Thyroid gland (tissue), 4 donors: ENCODE results near the gene FBXO24. TPM values are rescaled to one million over a fixed set of nuclear protein-coding genes. Genes with fewer than 3 reads are reported as not detected.
A peak's percentile ranks its signal among the peaks of the same experiment; 100 is the strongest.
"Not testable (repeated sequence)": the region's sequence is repeated elsewhere in the genome, so short reads cannot be mapped to it uniquely, and the experiment has no call there.

Experiments used
- DNase-seq, 2 donors: peaks; one replicate each; pipeline ENCODE4 v3.0.0-alpha.2; 2019
- H3K27ac ChIP-seq, 3 donors: fragments of 200-600 bp; sonication (generic); 1 replicate in 2 of 3; 2 replicates in 1 of 3; pipeline ENCODE4 v1.5.1; 2016 to 2019; ENCODE audit warnings: mild to moderate bottlenecking in 1 of 3, moderate library complexity in 1 of 3
- H3K27me3 ChIP-seq: fragments of 200-600 bp; sonication (generic); one replicate; pipeline ENCODE4 v1.5.1; 2019
- H3K36me3 ChIP-seq, 2 donors: fragments of 200-600 bp; sonication (generic); one replicate each; pipeline ENCODE4 v1.5.1; 2016 to 2019
- H3K4me1 ChIP-seq, 2 donors: fragments of 200-600 bp; sonication (generic); one replicate each; pipeline ENCODE4 v1.5.1; 2017 to 2019
- H3K4me3 ChIP-seq, 3 donors: fragments of 200-600 bp; sonication (generic); replicated peaks in 1 of 3; 1 replicate in 2 of 3; 2 replicates in 1 of 3; pipeline ENCODE4 v1.5.1; 2016; ENCODE audit warnings: mild to moderate bottlenecking in 1 of 3
- H3K9me3 ChIP-seq: fragments of 200-600 bp; sonication (generic); one replicate; pipeline ENCODE4 v1.5.1; 2017
- CTCF ChIP-seq, 6 experiments: fragments of 200-600 bp in 3 of 6; fragments of 450-650 bp in 3 of 6; sonication (generic) in 3 of 6; IDR thresholded peaks; one replicate each; pipeline ENCODE4 v1.5.1; 2016 to 2019; ENCODE audit warnings: antibody characterized with exemption in 6 of 6, mild to moderate bottlenecking in 2 of 6, inconsistent platforms in 1 of 6, moderate library complexity in 1 of 6
- POLR2A ChIP-seq, 2 donors: fragments of 450-650 bp; IDR thresholded peaks; one replicate each; pipeline ENCODE4 v1.6.1; 2017; ENCODE audit warnings: antibody characterized with exemption in 2 of 2, mild to moderate bottlenecking in 2 of 2, moderate library complexity in 1 of 2
- WGBS, 2 donors: methylation state at CpG; one replicate each; pipeline ENCODE4 v1.1.5; 2017; 5-methylcytosine and 5-hydroxymethylcytosine counted together
- intact Hi-C: fragments of 100-400 bp; cut with DNase I; formaldehyde crosslinking; loops from one replicate; pipeline ENCODE4 v1.15.1; 2023
- total RNA-seq, 4 donors: library from RNA; depleted of rRNA; stranded (reverse); fragments of >200 nt; gene quantifications; one replicate each; pipeline ENCODE4 v1.2.3, GENCODE V29; 2016

FBXO24 gene
- total RNA-seq, 4 donors from 2014 or later: 0.13 to 0.88 (median 0.50) TPM

GRCh38 chr7:100561491-100562194 is 24.5 kb upstream of the FBXO24 start:
- H3K4me1 ChIP-seq: peaks cover 0 to 3% of the 10 kb centered on the region in 2 donors
- no peaks in the 10 kb centered on the region for H3K9me3 ChIP-seq
- TF ChIP-seq CTCF (IDR thresholded peaks at IDR 0.05): no peak
- no peak for TF ChIP-seq POLR2A (IDR thresholded peaks at IDR 0.05)
- no peaks in the 10 kb centered on the region for H3K27me3 ChIP-seq
- H3K27ac ChIP-seq: no peak overlapping the region
- intact Hi-C loops: loop anchor here (2.0 kb wide), 1 partner anchor 95 kb away; no protein-coding TSS in a partner anchor
- no peak for DNase-seq
- WGBS, 2 donors: 94 to 97% methylated on average over 12 of the region's 12 CpGs
- no peak overlapping the region for H3K4me3 ChIP-seq
- peaks cover 0 to 9% of the 10 kb centered on the region in 2 donors for H3K36me3 ChIP-seq

- Histone ChIP-seq H3K4me1 (peaks cover 0 to 3% of the 10 kb centered on the region in 2 donors), H3K4me3 (no peak overlapping the region), H3K9me3 (no peaks in the 10 kb centered on the region), H3K27ac (no peak overlapping the region), H3K27me3 (no peaks in the 10 kb centered on the region), H3K36me3 (peaks cover 0 to 6% of the 10 kb centered on the region in 2 donors)
- 87% methylated on average over 23 to 26 of the region's 26 CpGs for WGBS, 2 donors
- TF ChIP-seq POLR2A (IDR thresholded peaks at IDR 0.05) (no peak), CTCF (IDR thresholded peaks at IDR 0.05) (no peak)
- no peak for DNase-seq
- intact Hi-C loops: no loop called here
These were observed 23.7 kb upstream of the FBXO24 start for GRCh38 chr7:100562195-100563099.

GRCh38 chr7:100563100-100563564 is 23.0 kb upstream of the FBXO24 start:
- no peak for DNase-seq
- no peaks in the 10 kb centered on the region for H3K27me3 ChIP-seq
- intact Hi-C loops: no loop called here
- 93 to 96% methylated on average over 8 of the region's 8 CpGs for WGBS, 2 donors
- H3K4me3 ChIP-seq: no peak overlapping the region
- no peak for TF ChIP-seq POLR2A (IDR thresholded peaks at IDR 0.05)
- no peak for TF ChIP-seq CTCF (IDR thresholded peaks at IDR 0.05)
- no peak overlapping the region for H3K27ac ChIP-seq
- H3K9me3 ChIP-seq: no peaks in the 10 kb centered on the region
- H3K4me1 ChIP-seq: peaks cover 0 to 3% of the 10 kb centered on the region in 2 donors
- H3K36me3 ChIP-seq: peaks cover 0 to 6% of the 10 kb centered on the region in 2 donors

GRCh38 chr7:100563809-100564400 is 22.2 kb upstream of the FBXO24 start:
- H3K27me3 ChIP-seq: no peaks in the 10 kb centered on the region
- 31 to 43% methylated on average over 10 to 11 of the region's 12 CpGs for WGBS, 2 donors
- H3K4me3 ChIP-seq: no peak overlapping the region
- DNase-seq: peak; percentile 79 to 84
- TF ChIP-seq POLR2A (IDR thresholded peaks at IDR 0.05) (no peak), CTCF (IDR thresholded peaks at IDR 0.05) (peak; percentile 79 to 99 (median 95))
- peaks cover 0 to 6% of the 10 kb centered on the region in 2 donors for H3K36me3 ChIP-seq
- H3K4me1 ChIP-seq: peaks cover 0 to 3% of the 10 kb centered on the region in 2 donors
- H3K27ac ChIP-seq: no peak overlapping the region
- intact Hi-C loops: no loop called here
- H3K9me3 ChIP-seq: no peaks in the 10 kb centered on the region

GRCh38 chr7:100564405-100564804 is 21.7 kb upstream of the FBXO24 start:
- H3K9me3 ChIP-seq, intact Hi-C loops, H3K36me3 ChIP-seq, H3K4me1 ChIP-seq, DNase-seq, H3K4me3 ChIP-seq, H3K27ac ChIP-seq, H3K27me3 ChIP-seq: not testable (repeated sequence)
- 84 to 89% methylated on average over 6 of the region's 6 CpGs for WGBS, 2 donors
